Suprapubic skin (tissue), 4 donors: ENCODE data around the gene SEMA6A.

Experiments
- EP300 ChIP-seq: sonication (generic); formaldehyde crosslinking; IDR thresholded peaks from one replicate; pipeline ENCODE4 v1.6.1; 2017; ENCODE audit warnings: antibody characterized with exemption
- POLR2AphosphoS5 ChIP-seq, 3 donors: sonication (generic); formaldehyde crosslinking; IDR thresholded peaks; one replicate each; pipeline ENCODE4 v1.6.1; 2017; ENCODE audit warnings: antibody characterized with exemption in 3 of 3
- TF ChIP-seq, protein P1 (sequence below), 2 donors: fragments of 200-600 bp in 1 of 2; fragments of 450-650 bp in 1 of 2; sonication (generic) in 1 of 2; IDR thresholded peaks; one replicate each; pipeline ENCODE4 v1.5.1; 2016 to 2019; ENCODE audit warnings: antibody characterized with exemption in 2 of 2, mild to moderate bottlenecking in 1 of 2, moderate library complexity in 1 of 2

DNA sequence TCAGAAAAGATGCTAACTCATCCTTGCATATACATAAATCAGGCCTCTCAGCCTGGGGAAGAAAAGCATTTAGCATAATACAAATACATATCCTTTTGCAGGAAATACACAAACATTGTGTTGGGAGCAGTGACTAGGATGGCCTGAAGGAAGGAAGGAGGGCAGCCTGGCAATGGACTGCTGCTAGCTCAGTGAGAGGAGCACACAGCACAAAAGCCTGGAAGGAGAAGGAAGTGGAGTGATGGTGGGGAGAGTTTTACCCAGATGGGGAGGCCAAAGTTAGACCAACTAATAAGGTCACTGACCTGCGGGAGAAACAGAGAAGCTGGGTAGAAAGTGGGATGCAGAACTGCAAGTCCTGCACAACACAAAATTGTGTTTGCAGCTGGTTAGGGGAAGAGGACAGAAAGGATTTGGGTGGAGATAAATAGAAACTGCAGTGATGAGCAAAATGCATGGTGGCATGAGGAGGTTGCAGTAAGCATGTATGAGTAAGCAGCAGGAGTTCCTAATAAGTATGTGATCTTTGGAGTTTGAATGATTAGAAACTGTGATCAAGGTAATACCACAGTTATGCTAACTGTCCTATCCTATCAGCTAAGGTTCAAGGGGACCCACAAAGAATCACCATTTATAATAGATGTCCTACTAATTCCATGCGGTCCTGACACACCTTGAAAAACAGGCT is 39.5 kb downstream of the SEMA6A start:
- TF ChIP-seq EP300 (no peak), POLR2AphosphoS5 (IDR thresholded peaks at IDR 0.05) (no peak)
- TF ChIP-seq, protein P1, sequence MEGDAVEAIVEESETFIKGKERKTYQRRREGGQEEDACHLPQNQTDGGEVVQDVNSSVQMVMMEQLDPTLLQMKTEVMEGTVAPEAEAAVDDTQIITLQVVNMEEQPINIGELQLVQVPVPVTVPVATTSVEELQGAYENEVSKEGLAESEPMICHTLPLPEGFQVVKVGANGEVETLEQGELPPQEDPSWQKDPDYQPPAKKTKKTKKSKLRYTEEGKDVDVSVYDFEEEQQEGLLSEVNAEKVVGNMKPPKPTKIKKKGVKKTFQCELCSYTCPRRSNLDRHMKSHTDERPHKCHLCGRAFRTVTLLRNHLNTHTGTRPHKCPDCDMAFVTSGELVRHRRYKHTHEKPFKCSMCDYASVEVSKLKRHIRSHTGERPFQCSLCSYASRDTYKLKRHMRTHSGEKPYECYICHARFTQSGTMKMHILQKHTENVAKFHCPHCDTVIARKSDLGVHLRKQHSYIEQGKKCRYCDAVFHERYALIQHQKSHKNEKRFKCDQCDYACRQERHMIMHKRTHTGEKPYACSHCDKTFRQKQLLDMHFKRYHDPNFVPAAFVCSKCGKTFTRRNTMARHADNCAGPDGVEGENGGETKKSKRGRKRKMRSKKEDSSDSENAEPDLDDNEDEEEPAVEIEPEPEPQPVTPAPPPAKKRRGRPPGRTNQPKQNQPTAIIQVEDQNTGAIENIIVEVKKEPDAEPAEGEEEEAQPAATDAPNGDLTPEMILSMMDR (IDR thresholded peaks at IDR 0.05): no peak
